Loucy (cell line): ENCODE data around the gene PYGL.
"Not testable (repeated sequence)": the region's sequence is repeated elsewhere in the genome, so short reads cannot be mapped to it uniquely, and the experiment has no call there.

Experiments
- H2AFZ ChIP-seq: fragments of 200-600 bp; sonication (generic); 2 replicates; pipeline ENCODE4 v1.6.0; 2016; ENCODE audit warnings: antibody characterized with exemption, mild to moderate bottlenecking, low read length, moderate library complexity
- H3F3A ChIP-seq: fragments of 200-600 bp; 2 replicates; pipeline ENCODE4 v1.6.0; 2016; ENCODE audit warnings: antibody characterized with exemption, low read depth, mild to moderate bottlenecking
- H3K27me3 ChIP-seq: fragments of 200-600 bp; sonication (generic); 2 replicates; pipeline ENCODE4 v1.6.1; 2014; ENCODE audit warnings: low read length, mild to moderate bottlenecking; ENCODE audit not compliant: insufficient read depth, poor library complexity, severe bottlenecking
- H3K36me3 ChIP-seq: fragments of 200-600 bp; sonication (generic); 2 replicates; pipeline ENCODE4 v1.6.1; 2016; ENCODE audit warnings: low read length; ENCODE audit not compliant: insufficient read depth
- H3K4me1 ChIP-seq: fragments of 200-600 bp; sonication (generic); 2 replicates; pipeline ENCODE4 v1.5.1; 2014; ENCODE audit warnings: low read length, mild to moderate bottlenecking; ENCODE audit not compliant: insufficient read depth, poor library complexity, severe bottlenecking
- H3K4me2 ChIP-seq: fragments of 200-600 bp; sonication (generic); 2 replicates; pipeline ENCODE4 v1.6.0; 2014; ENCODE audit warnings: antibody characterized with exemption, low read length, low read depth, mild to moderate bottlenecking; ENCODE audit not compliant: poor library complexity, severe bottlenecking
- H3K4me3 ChIP-seq: fragments of 200-600 bp; sonication (generic); 2 replicates; pipeline ENCODE4 v1.5.1; 2014; ENCODE audit warnings: low read length, mild to moderate bottlenecking, mixed read lengths; ENCODE audit not compliant: poor library complexity, severe bottlenecking
- H3K79me2 ChIP-seq: fragments of 200-600 bp; sonication (generic); 2 replicates; pipeline ENCODE4 v1.6.1; 2014; ENCODE audit warnings: low read length; ENCODE audit not compliant: insufficient read depth
- H3K9ac ChIP-seq: fragments of 200-600 bp; sonication (generic); 2 replicates; pipeline ENCODE4 v1.6.0; 2014; ENCODE audit warnings: mild to moderate bottlenecking, low read depth, low read length, moderate library complexity; ENCODE audit not compliant: poor library complexity, severe bottlenecking
- H3K9me2 ChIP-seq: fragments of 200-600 bp; sonication (generic); replicated peaks from 2 replicates; pipeline ENCODE4 v1.6.1; 2016; ENCODE audit warnings: low read depth, low read length, mixed read lengths
- H3K9me3 ChIP-seq: fragments of 200-600 bp; sonication (generic); 2 replicates; pipeline ENCODE4 v1.6.1; 2014; ENCODE audit warnings: mild to moderate bottlenecking, antibody characterized with exemption, low read length, low read depth; ENCODE audit not compliant: insufficient read depth
- H4K20me1 ChIP-seq: fragments of 200-600 bp; sonication (generic); 2 replicates; pipeline ENCODE4 v1.6.0; 2014; ENCODE audit warnings: antibody characterized with exemption, low read length, mild to moderate bottlenecking; ENCODE audit not compliant: insufficient read depth, poor library complexity, severe bottlenecking
- CTCF ChIP-seq: fragments of 200-600 bp; sonication (generic); conservative IDR thresholded peaks from 2 replicates; pipeline ENCODE4 v1.5.1; 2014; ENCODE audit warnings: mild to moderate bottlenecking, antibody characterized with exemption, low read length
- EZH2phosphoT487 ChIP-seq: fragments of 200-600 bp; IDR thresholded peaks from 2 replicates; pipeline ENCODE4 v1.6.1; 2018; ENCODE audit warnings: antibody characterized with exemption, mild to moderate bottlenecking, moderate library complexity, borderline replicate concordance

Gene PYGL

GRCh38 chr14:50901361-50901760 lies 42.9 kb downstream of the PYGL start:
- Histone ChIP-seq H3K27me3 (no peaks in the 10 kb centered on the region), H3K4me1 (peaks cover 8% of the 10 kb centered on the region), H3K9me3 (no peaks in the 10 kb centered on the region), H3K9me2 (no peaks in the 10 kb centered on the region), H3F3A (no peaks in the 10 kb centered on the region), H3K79me2 (no peaks in the 10 kb centered on the region), H3K4me3 (no peak overlapping the region), H3K9ac (no peak overlapping the region), H3K4me2 (no peak overlapping the region), H2AFZ (no peak overlapping the region), H4K20me1 (no peaks in the 10 kb centered on the region), H3K36me3 (no peaks in the 10 kb centered on the region)
- TF ChIP-seq EZH2phosphoT487 (no peak), CTCF (no peak)

GRCh38 chr14:50897658-50898175 lies 46.6 kb downstream of the PYGL start:
- Histone ChIP-seq H3K9me3 (no peaks in the 10 kb centered on the region), H4K20me1 (no peaks in the 10 kb centered on the region), H2AFZ (no peak overlapping the region), H3K79me2 (no peaks in the 10 kb centered on the region), H3K9me2 (no peaks in the 10 kb centered on the region), H3F3A (no peaks in the 10 kb centered on the region), H3K36me3 (no peaks in the 10 kb centered on the region), H3K27me3 (no peaks in the 10 kb centered on the region), H3K4me2 (no peak overlapping the region), H3K9ac (no peak overlapping the region), H3K4me1 (no peaks in the 10 kb centered on the region), H3K4me3 (no peak overlapping the region)
- TF ChIP-seq EZH2phosphoT487 (no peak), CTCF (no peak)

- H3K4me3 ChIP-seq, H3K79me2 ChIP-seq, H2AFZ ChIP-seq, H3K4me2 ChIP-seq, H3K9ac ChIP-seq, H3K4me1 ChIP-seq, H4K20me1 ChIP-seq, H3K9me3 ChIP-seq, H3K9me2 ChIP-seq, H3F3A ChIP-seq, H3K36me3 ChIP-seq, H3K27me3 ChIP-seq: not testable (repeated sequence)
Measured at GRCh38 chr14:50897005-50897404, 47.3 kb downstream of the PYGL start.

DNA sequence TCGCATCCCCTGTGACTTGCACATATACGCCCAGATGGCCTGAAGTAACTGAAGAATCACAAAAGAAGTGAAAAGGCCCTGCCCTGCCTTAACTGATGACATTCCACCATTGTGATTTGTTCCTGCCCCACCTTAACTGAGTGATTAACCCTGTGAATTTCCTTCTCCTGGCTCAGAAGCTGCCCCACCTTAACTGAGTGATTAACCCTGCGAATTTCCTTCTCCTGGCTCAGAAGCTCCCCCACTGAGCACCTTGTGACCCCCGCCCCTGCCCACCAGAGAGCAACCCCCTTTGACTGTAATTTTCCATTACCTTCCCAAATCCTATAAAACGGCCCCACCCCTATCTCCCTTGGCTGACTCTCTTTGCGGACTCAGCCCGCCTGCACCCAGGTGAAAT lies 47.9 kb downstream of the PYGL start:
- H3K27me3 ChIP-seq, H3K79me2 ChIP-seq, H3K9ac ChIP-seq, H3K9me2 ChIP-seq, H3K36me3 ChIP-seq, H3K9me3 ChIP-seq, H3K4me1 ChIP-seq, H3K4me3 ChIP-seq, H2AFZ ChIP-seq, H3F3A ChIP-seq, H4K20me1 ChIP-seq, H3K4me2 ChIP-seq: not testable (repeated sequence)
